GM12801 (cell line): ENCODE results near the gene GID8.
A peak's percentile ranks its signal among the peaks of the same experiment; 100 is the strongest.

Experiments used
- TF ChIP-seq, protein P1 (sequence below): IDR thresholded peaks from one replicate; pipeline ENCODE4 v1.5.1; 2011; ENCODE audit warnings: control low read depth; ENCODE audit not compliant: insufficient read length; ENCODE audit errors: extremely low read depth

GID8 gene

DNA sequence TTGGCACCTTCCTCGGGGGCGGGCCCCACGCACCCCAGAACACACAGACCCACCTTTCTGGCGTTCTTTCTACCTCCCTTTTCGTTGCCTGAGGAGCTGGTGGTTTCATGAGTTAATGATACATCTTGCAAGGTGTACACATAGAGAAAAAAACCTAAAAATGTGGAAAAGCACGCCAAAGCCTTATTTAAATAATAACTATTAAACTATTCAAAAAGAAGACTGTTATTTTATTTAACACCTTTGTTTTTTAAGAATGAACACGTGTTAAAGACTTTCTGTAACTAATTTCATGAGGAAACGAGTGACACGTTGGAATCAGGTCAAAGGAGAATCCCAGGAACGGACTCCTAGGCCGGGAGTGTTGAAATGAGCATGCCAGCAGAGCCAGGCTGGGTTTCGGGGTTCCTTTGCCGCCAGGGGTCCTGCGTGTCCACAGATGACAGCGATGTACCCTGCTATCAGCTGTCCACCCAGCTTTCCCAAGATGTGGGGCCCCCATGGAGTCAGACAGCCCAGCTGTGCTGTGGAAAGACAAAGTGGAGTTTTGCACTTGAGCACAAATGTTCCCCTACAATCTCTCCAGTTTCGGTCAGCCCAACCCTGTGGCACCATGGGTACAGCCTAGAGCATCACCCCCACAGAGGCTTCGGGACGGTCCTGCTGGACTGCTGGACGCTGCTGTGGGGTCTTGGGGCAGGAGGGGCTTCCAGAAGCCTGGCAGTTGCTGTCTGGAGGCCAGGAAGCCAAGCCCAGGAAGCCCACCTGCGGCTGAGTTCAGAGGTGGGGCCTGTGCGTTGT, 30.6 kb downstream of the GID8 start:
- TF ChIP-seq, protein P1, sequence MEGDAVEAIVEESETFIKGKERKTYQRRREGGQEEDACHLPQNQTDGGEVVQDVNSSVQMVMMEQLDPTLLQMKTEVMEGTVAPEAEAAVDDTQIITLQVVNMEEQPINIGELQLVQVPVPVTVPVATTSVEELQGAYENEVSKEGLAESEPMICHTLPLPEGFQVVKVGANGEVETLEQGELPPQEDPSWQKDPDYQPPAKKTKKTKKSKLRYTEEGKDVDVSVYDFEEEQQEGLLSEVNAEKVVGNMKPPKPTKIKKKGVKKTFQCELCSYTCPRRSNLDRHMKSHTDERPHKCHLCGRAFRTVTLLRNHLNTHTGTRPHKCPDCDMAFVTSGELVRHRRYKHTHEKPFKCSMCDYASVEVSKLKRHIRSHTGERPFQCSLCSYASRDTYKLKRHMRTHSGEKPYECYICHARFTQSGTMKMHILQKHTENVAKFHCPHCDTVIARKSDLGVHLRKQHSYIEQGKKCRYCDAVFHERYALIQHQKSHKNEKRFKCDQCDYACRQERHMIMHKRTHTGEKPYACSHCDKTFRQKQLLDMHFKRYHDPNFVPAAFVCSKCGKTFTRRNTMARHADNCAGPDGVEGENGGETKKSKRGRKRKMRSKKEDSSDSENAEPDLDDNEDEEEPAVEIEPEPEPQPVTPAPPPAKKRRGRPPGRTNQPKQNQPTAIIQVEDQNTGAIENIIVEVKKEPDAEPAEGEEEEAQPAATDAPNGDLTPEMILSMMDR = no peak

DNA sequence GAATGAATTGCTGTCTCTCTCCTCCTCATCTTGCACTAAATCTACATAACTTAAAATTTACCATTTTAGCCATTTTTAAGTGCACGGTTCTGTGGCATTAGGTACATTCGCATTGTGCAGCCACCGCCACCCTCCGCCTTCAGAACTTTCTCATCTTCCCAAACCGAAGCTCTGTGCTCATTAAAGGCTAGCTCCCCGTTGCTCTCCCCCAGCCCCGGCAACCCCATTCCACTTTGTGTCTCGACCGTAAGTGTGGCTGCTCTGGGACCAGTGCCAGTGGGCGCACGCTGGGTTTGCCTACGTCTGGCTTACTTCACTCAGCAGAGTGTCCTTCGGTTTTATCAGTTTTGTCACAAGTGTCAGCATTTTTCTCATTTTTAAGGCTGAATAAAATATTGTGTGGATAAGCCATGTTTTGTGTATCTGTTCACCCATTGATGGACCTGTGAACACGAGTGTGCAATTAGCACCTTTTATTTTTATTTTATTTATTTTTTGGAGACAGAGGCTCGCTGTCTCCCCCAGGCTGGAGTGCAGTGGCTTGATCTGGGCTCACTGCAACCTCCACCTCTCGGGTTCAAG, 31.3 kb downstream of the GID8 start:
- TF ChIP-seq, protein P1 = no peak

DNA sequence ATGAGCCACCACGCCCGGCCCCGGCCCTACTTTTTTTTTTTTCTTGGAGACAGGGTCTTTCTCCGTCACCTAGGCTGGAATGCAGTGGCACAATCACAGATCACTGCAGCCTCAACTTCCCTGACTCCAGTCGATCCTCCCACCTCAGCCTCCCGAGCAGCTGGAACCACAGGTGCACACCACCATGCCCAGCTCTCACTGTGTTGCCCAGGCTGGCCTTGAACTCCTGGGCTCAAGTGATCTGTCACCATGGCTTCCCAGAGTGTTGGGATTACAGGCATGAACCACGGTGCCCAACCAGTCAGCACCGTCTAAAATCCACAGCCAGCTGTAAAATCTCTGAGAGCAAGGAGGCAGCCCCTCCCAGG, 32.0 kb downstream of the GID8 start:
- TF ChIP-seq, protein P1 = no peak

DNA sequence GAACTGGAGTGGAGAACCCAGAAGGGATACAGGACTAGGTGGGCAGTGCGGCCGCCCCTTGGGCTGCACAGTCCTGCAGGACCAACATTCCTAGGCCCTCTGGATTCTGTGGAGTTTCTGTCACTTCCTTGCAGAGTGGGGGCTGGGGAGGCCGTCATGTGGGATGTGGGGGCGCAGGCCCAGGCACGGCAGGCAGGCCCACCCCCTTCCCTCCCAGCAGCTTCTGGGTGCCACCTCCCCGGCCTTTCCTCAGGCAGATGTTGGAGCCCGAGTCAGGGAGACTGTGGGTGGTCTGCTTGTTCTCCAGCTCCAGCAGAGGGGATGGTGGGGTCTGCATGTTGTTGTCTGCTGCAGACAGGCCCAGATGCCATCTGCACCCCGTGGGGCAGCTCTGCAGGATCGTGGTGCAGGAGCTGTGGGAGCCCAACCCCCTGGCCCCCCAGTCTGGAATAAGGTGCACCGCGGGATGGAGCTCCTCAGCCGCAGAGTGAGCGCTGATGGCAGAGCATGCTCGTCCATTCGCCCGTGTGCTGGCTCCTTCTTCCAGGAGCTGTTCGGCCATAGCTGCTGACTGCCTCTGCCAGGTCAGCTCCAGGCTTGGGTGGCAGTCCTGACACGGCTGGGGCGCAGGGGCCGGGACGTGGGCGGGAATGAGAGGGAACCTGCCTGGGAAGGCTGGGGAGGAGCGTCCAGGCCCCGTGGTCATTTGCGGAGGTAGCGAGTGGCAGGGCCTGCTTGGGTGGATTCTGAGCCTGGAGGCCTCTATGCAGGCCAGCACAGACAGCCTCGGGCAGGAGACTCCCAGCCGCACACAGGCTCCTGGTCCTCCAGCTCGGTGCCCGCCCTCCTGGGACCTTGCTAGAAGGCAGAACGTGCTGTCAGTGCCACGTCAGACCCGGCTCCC, 32.6 kb downstream of the GID8 start:
- TF ChIP-seq, protein P1 = no peak

DNA sequence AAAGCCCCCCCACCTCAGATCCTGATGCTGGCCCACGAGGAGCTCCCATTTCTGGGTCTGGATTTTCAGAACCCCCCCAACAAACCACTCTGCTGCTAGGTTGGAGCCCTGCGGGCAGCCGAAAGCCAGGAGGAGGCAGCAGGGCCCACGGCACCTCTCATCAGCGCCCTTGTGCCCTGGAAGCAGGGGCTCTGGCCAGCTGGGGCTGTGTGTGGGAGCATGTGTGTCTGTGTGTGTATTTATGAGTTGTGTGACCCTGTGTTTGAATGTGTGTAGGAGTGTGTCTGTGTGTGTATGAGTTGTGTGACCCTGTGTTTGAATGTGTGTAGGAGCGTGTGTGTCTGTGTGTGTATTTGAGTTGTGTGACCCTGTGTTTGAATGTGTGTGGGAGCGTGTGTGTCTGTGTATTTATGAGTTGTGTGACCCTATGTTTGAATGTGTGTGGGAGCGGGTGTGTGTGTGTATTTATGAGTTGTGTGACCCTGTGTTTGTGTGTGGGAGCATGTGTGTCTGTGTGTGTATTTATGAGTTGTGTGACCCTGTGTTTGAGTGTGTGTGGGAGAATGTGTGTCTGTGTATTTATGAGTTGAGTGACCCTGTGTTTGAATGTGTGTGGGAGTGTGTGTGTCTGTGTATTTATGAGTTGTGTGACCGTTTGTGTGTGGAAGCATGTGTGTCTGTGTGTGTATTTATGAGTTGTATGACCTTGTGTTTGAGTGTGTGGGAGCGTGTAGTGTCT, 33.4 kb downstream of the GID8 start:
- TF ChIP-seq, protein P1 = no peak

DNA sequence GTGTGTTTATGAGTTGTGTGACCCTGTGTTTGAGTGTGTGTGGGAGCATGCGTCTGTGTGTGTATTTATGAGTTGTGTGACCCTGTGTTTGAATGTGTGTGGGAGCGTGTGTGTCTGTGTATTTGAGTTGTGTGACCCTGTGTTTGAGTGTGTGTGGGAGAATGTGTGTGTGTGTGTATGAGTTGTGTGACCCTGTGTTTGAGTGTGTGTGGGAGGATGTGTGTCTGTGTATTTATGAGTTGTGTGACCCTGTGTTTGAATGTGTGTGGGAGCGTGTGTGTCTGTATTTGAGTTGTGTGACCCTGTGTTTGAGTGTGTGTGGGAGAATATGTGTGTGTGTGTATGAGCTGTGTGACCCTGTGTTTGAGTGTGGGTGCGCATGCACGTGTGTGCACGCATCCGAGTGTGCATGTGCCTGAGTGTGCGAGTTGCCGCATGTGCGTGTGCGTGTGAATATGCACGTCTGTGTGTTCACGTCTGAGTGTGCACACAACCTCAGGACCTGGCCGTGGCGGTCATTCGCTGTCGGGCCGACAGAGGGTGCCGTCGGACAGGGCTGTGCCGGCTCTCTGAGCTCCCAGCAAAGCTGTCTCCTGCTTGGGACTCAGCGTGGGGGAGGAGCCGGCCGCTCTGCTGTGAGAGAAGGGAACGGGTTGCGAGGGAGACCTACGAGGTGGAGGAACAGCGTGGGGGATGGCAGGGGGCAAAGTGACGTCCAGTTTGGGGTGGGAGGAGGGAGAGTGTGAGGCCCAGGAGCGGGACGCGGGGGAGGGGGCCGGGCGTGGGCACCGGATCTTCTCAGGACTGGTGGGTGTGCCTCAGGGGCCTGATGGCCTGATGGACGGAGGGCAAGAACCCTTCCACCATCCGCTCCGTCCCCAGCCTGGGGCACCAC, 34.2 kb downstream of the GID8 start:
- TF ChIP-seq, protein P1 = peak; percentile 49
